ENCODE data around the gene SPATA9.

GRCh38 chr5:95673081-95673480 is 9.7 kb downstream of the SPATA9 start:
- TF ChIP-seq CTCF (IDR thresholded peaks at IDR 0.05) (no peak), POLR2AphosphoS5 (IDR thresholded peaks at IDR 0.05; ENCODE audit: low read depth, low read length) (no peak), TCF7L2 (IDR thresholded peaks at IDR 0.05; ENCODE audit: low read depth, low read length) (no peak)
- TF ChIP-seq, protein P1, sequence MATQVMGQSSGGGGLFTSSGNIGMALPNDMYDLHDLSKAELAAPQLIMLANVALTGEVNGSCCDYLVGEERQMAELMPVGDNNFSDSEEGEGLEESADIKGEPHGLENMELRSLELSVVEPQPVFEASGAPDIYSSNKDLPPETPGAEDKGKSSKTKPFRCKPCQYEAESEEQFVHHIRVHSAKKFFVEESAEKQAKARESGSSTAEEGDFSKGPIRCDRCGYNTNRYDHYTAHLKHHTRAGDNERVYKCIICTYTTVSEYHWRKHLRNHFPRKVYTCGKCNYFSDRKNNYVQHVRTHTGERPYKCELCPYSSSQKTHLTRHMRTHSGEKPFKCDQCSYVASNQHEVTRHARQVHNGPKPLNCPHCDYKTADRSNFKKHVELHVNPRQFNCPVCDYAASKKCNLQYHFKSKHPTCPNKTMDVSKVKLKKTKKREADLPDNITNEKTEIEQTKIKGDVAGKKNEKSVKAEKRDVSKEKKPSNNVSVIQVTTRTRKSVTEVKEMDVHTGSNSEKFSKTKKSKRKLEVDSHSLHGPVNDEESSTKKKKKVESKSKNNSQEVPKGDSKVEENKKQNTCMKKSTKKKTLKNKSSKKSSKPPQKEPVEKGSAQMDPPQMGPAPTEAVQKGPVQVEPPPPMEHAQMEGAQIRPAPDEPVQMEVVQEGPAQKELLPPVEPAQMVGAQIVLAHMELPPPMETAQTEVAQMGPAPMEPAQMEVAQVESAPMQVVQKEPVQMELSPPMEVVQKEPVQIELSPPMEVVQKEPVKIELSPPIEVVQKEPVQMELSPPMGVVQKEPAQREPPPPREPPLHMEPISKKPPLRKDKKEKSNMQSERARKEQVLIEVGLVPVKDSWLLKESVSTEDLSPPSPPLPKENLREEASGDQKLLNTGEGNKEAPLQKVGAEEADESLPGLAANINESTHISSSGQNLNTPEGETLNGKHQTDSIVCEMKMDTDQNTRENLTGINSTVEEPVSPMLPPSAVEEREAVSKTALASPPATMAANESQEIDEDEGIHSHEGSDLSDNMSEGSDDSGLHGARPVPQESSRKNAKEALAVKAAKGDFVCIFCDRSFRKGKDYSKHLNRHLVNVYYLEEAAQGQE (IDR thresholded peaks at IDR 0.05; ENCODE audit: insufficient read depth in 1 of 2, low read depth in 2 of 2, low read length in 1 of 2) = no peak
